H1 (cell line): ENCODE data around the gene ETV1. TPM values are rescaled to one million over a fixed set of nuclear protein-coding genes. Genes with fewer than 3 reads are reported as not detected.

ENCODE experiments used
- CTCF ChIA-PET: fragments of 300-600 bp; sonication (Branson Sonifier 250); formaldehyde crosslinking; loops from one replicate; lab custom pipeline; 2021; ENCODE audit not compliant: partially characterized antibody; lab: Charles Lee
- POLR2A ChIA-PET: fragments of 300-600 bp; sonication (Branson Sonifier 250); formaldehyde crosslinking; loops from one replicate; lab custom pipeline; 2021; ENCODE audit warnings: inconsistent platforms; ENCODE audit not compliant: partially characterized antibody; lab: Charles Lee
- DNase-seq, 2 experiments: peaks; one replicate each; pipeline versions ENCODE4 v3.0.0 to v3.0.0-alpha.2; 2010 to 2022; ENCODE audit warnings: low spot score in 2 of 2, low read depth in 1 of 2, mixed read lengths in 1 of 2
- FAIRE-seq: peaks from 2 replicates; lab custom pipeline; 2011; peaks lifted over from hg19 to GRCh38; lab: Jason Lieb, UNC
- H2AFZ ChIP-seq: 2 replicates; pipeline ENCODE4 v1.8.1; 2012; ENCODE audit warnings: low read length, inconsistent platforms
- H2AK5ac ChIP-seq: 2 replicates; pipeline ENCODE4 v1.6.1; 2013; ENCODE audit warnings: low read depth, low read length
- H2BK120ac ChIP-seq: replicated peaks from 2 replicates; pipeline ENCODE3; 2013; ENCODE audit warnings: low read depth, low read length, inconsistent platforms
- H2BK12ac ChIP-seq: 2 replicates; pipeline ENCODE4 v1.6.1; 2013; ENCODE audit warnings: low read depth, low read length
- H2BK15ac ChIP-seq: 2 replicates; pipeline ENCODE4 v1.6.1; 2013; ENCODE audit warnings: low read length
- H2BK20ac ChIP-seq: 2 replicates; pipeline ENCODE4 v1.6.1; 2013; ENCODE audit warnings: low read length
- H2BK5ac ChIP-seq: 2 replicates; pipeline ENCODE4 v1.6.1; 2013; ENCODE audit warnings: low read depth, low read length
- H3K14ac ChIP-seq: 2 replicates; pipeline ENCODE4 v1.6.1; 2013; ENCODE audit warnings: inconsistent platforms; ENCODE audit not compliant: insufficient read length
- H3K18ac ChIP-seq: 2 replicates; pipeline ENCODE4 v1.6.1; 2013; ENCODE audit warnings: low read length; ENCODE audit errors: extremely low read depth
- H3K23ac ChIP-seq: 2 replicates; pipeline ENCODE4 v1.6.1; 2013; ENCODE audit warnings: inconsistent platforms; ENCODE audit not compliant: insufficient read length
- H3K23me2 ChIP-seq: 2 replicates; pipeline ENCODE4 v1.6.1; 2013; ENCODE audit warnings: low read depth, low read length
- H3K27ac ChIP-seq: 2 replicates; pipeline ENCODE4 v1.6.1; 2011; ENCODE audit warnings: low read depth, low read length, inconsistent platforms
- H3K27me3 ChIP-seq, 4 experiments: replicated peaks in 1 of 4; 1 replicate in 1 of 4; 2 replicates in 3 of 4; pipeline versions ENCODE4 v1.6.1 to v1.8.1; 2011 to 2013; ENCODE audit warnings: low read length in 3 of 4, mild to moderate bottlenecking in 3 of 4, inconsistent platforms in 2 of 4, mixed read lengths in 2 of 4, moderate library complexity in 1 of 4; ENCODE audit not compliant: control insufficient read depth in 3 of 4, insufficient read depth in 3 of 4; ENCODE audit errors: extremely low read depth in 1 of 4
- H3K36me3 ChIP-seq, 4 experiments: 2 replicates each; pipeline versions ENCODE4 v1.6.1 to v1.8.1; 2011 to 2013; ENCODE audit warnings: mild to moderate bottlenecking in 4 of 4, low read length in 3 of 4, moderate library complexity in 2 of 4, control low read depth in 1 of 4, inconsistent platforms in 1 of 4; ENCODE audit not compliant: insufficient read depth in 4 of 4, control insufficient read depth in 2 of 4
- H3K4ac ChIP-seq: replicated peaks from 2 replicates; pipeline ENCODE3; 2013; ENCODE audit warnings: low read length, low read depth, mixed read lengths, inconsistent platforms; ENCODE audit not compliant: insufficient read length
- H3K4me1 ChIP-seq, 4 experiments: replicated peaks in 1 of 4; 1 replicate in 1 of 4; 2 replicates in 3 of 4; pipeline versions ENCODE4 v1.6.1 to v1.8.1; 2011 to 2013; ENCODE audit warnings: low read length in 3 of 4, inconsistent platforms in 2 of 4, mixed read lengths in 1 of 4; ENCODE audit not compliant: insufficient read depth in 4 of 4, control insufficient read depth in 3 of 4
- H3K4me2 ChIP-seq, 2 experiments: 2 replicates each; pipeline versions ENCODE4 v1.6.1 to v1.8.1; 2011 to 2013; ENCODE audit warnings: low read depth in 2 of 2, low read length in 2 of 2, control low read depth in 1 of 2, inconsistent platforms in 1 of 2, mild to moderate bottlenecking in 1 of 2; ENCODE audit not compliant: insufficient read depth in 1 of 2
- H3K4me3 ChIP-seq, 4 experiments: fragments of 200-600, 300-600 bp in 1 of 4; sonication (generic), shearing (Covaris generic), sonication (Bioruptor Twin) in 1 of 4; 2 replicates each; pipeline versions ENCODE4 v1.5.1 to v1.8.1; 2011 to 2016; ENCODE audit warnings: low read length in 4 of 4, low read depth in 3 of 4, control low read depth in 2 of 4, inconsistent platforms in 2 of 4, mild to moderate bottlenecking in 2 of 4, mixed read lengths in 1 of 4, moderate library complexity in 1 of 4; ENCODE audit not compliant: insufficient read depth in 2 of 4; ENCODE audit errors: extremely low read depth in 1 of 4
- H3K56ac ChIP-seq: replicated peaks from 2 replicates; pipeline ENCODE3; 2013; ENCODE audit warnings: low read depth, mild to moderate bottlenecking, mixed read lengths, low read length, inconsistent platforms; ENCODE audit not compliant: insufficient read length
- H3K79me1 ChIP-seq: 2 replicates; pipeline ENCODE4 v1.6.1; 2013; ENCODE audit warnings: low read depth, low read length, control low read depth
- H3K79me2 ChIP-seq, 2 experiments: 2 replicates each; pipeline versions ENCODE4 v1.6.1 to v1.8.1; 2012 to 2013; ENCODE audit warnings: low read length in 2 of 2, mild to moderate bottlenecking in 2 of 2, inconsistent platforms in 1 of 2; ENCODE audit not compliant: insufficient read depth in 2 of 2, control insufficient read depth in 1 of 2
- H3K9ac ChIP-seq, 4 experiments: replicated peaks in 1 of 4; 1 replicate in 1 of 4; 2 replicates in 3 of 4; pipeline versions ENCODE4 v1.6.1 to v1.8.1; 2011 to 2013; ENCODE audit warnings: low read depth in 3 of 4, low read length in 3 of 4, control low read depth in 2 of 4, mild to moderate bottlenecking in 2 of 4, moderate library complexity in 2 of 4, inconsistent platforms in 1 of 4; ENCODE audit errors: extremely low read depth in 1 of 4
- H3K9me3 ChIP-seq, 2 experiments: 2 replicates each; pipeline versions ENCODE4 v1.6.1 to v1.8.1; 2012 to 2013; ENCODE audit warnings: mild to moderate bottlenecking in 2 of 2, moderate library complexity in 2 of 2, control low read depth in 1 of 2, inconsistent platforms in 1 of 2, low read depth in 1 of 2, low read length in 1 of 2, mixed read lengths in 1 of 2; ENCODE audit not compliant: insufficient read depth in 2 of 2
- H4K20me1 ChIP-seq, 2 experiments: replicated peaks in 1 of 2; 2 replicates each; pipeline versions ENCODE3 to v1.8.1; 2011 to 2013; ENCODE audit warnings: inconsistent platforms in 2 of 2, low read length in 2 of 2, mild to moderate bottlenecking in 1 of 2; ENCODE audit not compliant: insufficient read depth in 2 of 2, control insufficient read depth in 1 of 2
- H4K5ac ChIP-seq: 2 replicates; pipeline ENCODE4 v1.6.1; 2013; ENCODE audit warnings: low read length, low read depth, mixed read lengths, inconsistent platforms; ENCODE audit not compliant: insufficient read length
- H4K8ac ChIP-seq: 2 replicates; pipeline ENCODE4 v1.8.0; 2013; ENCODE audit warnings: mild to moderate bottlenecking, moderate library complexity, low read length, inconsistent platforms; ENCODE audit not compliant: insufficient read depth; ENCODE audit errors: extremely low read depth
- H4K91ac ChIP-seq: replicated peaks from 2 replicates; pipeline ENCODE3; 2013; ENCODE audit warnings: low read length, mixed read lengths, inconsistent platforms; ENCODE audit not compliant: insufficient read length
- ATF2 ChIP-seq: IDR thresholded peaks from 2 replicates; pipeline ENCODE4 v1.6.1; 2012; ENCODE audit warnings: low read length, inconsistent platforms
- CHD1 ChIP-seq: IDR thresholded peaks from 2 replicates; pipeline ENCODE4 v1.6.1; 2012; ENCODE audit warnings: low read depth, low read length, improper control_type of control experiment
- CREB1 ChIP-seq: IDR thresholded peaks from 2 replicates; pipeline ENCODE4 v1.6.1; 2012; ENCODE audit warnings: inconsistent platforms
- EGR1 ChIP-seq: IDR thresholded peaks from 2 replicates; pipeline ENCODE4 v1.6.1; 2011; ENCODE audit warnings: low read depth, low read length, borderline replicate concordance
- HDAC2 ChIP-seq, 2 experiments: fragments of 300-600 bp in 1 of 2; sonication (generic) in 1 of 2; IDR thresholded peaks; 2 replicates each; pipeline ENCODE4 v1.6.1; 2011 to 2012; ENCODE audit warnings: low read depth in 2 of 2, low read length in 2 of 2, mild to moderate bottlenecking in 2 of 2, moderate library complexity in 2 of 2, borderline replicate concordance in 1 of 2, inconsistent platforms in 1 of 2
- SIX5 ChIP-seq: IDR thresholded peaks from 2 replicates; pipeline ENCODE4 v1.6.1; 2011; ENCODE audit warnings: mild to moderate bottlenecking, low read depth, low read length
- SUZ12 ChIP-seq: fragments of 200-600 bp; sonication (generic); IDR thresholded peaks from 2 replicates; pipeline ENCODE4 v1.6.1; 2012; ENCODE audit warnings: mild to moderate bottlenecking, inconsistent platforms, low read length, moderate library complexity, mixed read lengths
- TAF1 ChIP-seq: IDR thresholded peaks from 2 replicates; pipeline ENCODE4 v1.6.1; 2011; ENCODE audit warnings: mild to moderate bottlenecking, low read depth, low read length
- TCF12 ChIP-seq: IDR thresholded peaks from 2 replicates; pipeline ENCODE4 v1.6.1; 2011; ENCODE audit warnings: low read depth, mild to moderate bottlenecking, low read length
- TEAD4 ChIP-seq: IDR thresholded peaks from 2 replicates; pipeline ENCODE4 v1.6.1; 2012; ENCODE audit warnings: low read depth, low read length, inconsistent platforms, mixed read lengths
- YY1 ChIP-seq: IDR thresholded peaks from 2 replicates; pipeline ENCODE4 v1.6.1; 2011; ENCODE audit warnings: low read depth, mild to moderate bottlenecking, low read length
- WGBS, 2 experiments: shearing (Covaris generic) in 1 of 2; methylation state at CpG; one replicate each; pipeline versions ENCODE4 v1.1.6 to v1.1.7; 2013 to 2015; ENCODE audit warnings: low lambda C conversion rate in 2 of 2, mixed read lengths in 2 of 2, inconsistent platforms in 1 of 2, low coverage in 1 of 2, missing lambda C conversion rate in 1 of 2; ENCODE audit not compliant: insufficient replicate concordance in 2 of 2, insufficient coverage in 1 of 2, insufficient read length in 1 of 2; ENCODE audit errors: extremely low coverage in 1 of 2, missing lambda C conversion rate in 1 of 2; 5-methylcytosine and 5-hydroxymethylcytosine counted together
- polyA plus RNA-seq, 7 experiments: library from polyadenylated mRNA; depleted of rRNA in 3 of 7; stranded (reverse) in 5 of 7; unstranded in 2 of 7; fragments of >200 nt in 5 of 7; fragments of 200-250 nt in 2 of 7; gene quantifications; 1 replicate in 5 of 7; 2 replicates in 1 of 7; 4 replicates in 1 of 7; pipeline versions ENCODE4 v1.2.1 to v1.2.3, GENCODE V29; 2011 to 2013; ENCODE audit warnings: missing spikeins in 2 of 7, mixed read lengths in 2 of 7
- total RNA-seq: library from RNA; stranded (reverse); fragmentation: NEBNext Ultra II Directional; extraction: Animal tissue kit (Norgen Biotek cat#: 25700); gene quantifications from 2 replicates; pipeline ENCODE4 v1.2.1, GENCODE V29; 2021

ETV1 gene
- total and polyA plus RNA-seq, 2 of the 8 experiments (the other 6 are each of a cell fraction or from before 2014, with no cell fraction given), result 58.3 to 91.2 TPM

- Histone ChIP-seq H3K23ac (no peak overlapping the region), H3K4me2 (no peak overlapping the region), H3K23me2 (no peaks in the 10 kb centered on the region), H2BK12ac (no peak overlapping the region), H3K18ac (no peak overlapping the region), H3K9me3 (no peaks in the 10 kb centered on the region), H3K36me3 (no peaks in the 10 kb centered on the region), H4K5ac (no peak overlapping the region), H3K4me3 (no peak overlapping the region), H4K8ac (no peak overlapping the region), H3K4ac (no peak overlapping the region), H3K9ac (no peak overlapping the region), H3K4me1 (no peaks in the 10 kb centered on the region), H2BK20ac (no peak overlapping the region), H3K56ac (no peak overlapping the region), H3K27me3 (no peaks in the 10 kb centered on the region), H3K79me1 (no peaks in the 10 kb centered on the region), H2AK5ac (no peak overlapping the region), H3K27ac (no peak overlapping the region), H4K20me1 (no peaks in the 10 kb centered on the region), H2BK15ac (no peak overlapping the region), H2AFZ (peak overlapping the region; percentile 63), H3K79me2 (no peaks in the 10 kb centered on the region), H4K91ac (no peak overlapping the region), H3K14ac (no peak overlapping the region), H2BK5ac (no peak overlapping the region), H2BK120ac (no peak overlapping the region)
- CTCF ChIA-PET, result interaction anchor here (1.0 to 1.1 kb wide), 2 partner anchors 9 to 12 kb away, joined by 3 read pairs; no protein-coding TSS in a partner anchor
- DNase-seq, result no peak
- WGBS, 2 experiments, result 91% methylated on average over 2 of the region's 2 CpGs; no CpG with 5 or more reads in 1 of the 2 experiments
- POLR2A ChIA-PET, result interaction anchor here (0.7 kb wide), 1 partner anchor 12 kb away, joined by 3 read pairs; no protein-coding TSS in a partner anchor
- no peak for FAIRE-seq
- TF ChIP-seq CREB1 (no peak), HDAC2 (IDR thresholded peaks at IDR 0.05; ENCODE audit: borderline replicate concordance in 1 of 2, low read depth in 2 of 2, low read length in 2 of 2) (no peak), EGR1 (no peak), ATF2 (no peak), SUZ12 (no peak), YY1 (no peak), SIX5 (no peak), CHD1 (no peak), TEAD4 (no peak), TAF1 (no peak), TCF12 (no peak)
Observed at GRCh38 chr7:13860734-13861133, 128.7 kb downstream of the ETV1 start.
